ENCODE data around the gene ELMOD3.
"Not testable (repeated sequence)": the region's sequence is repeated elsewhere in the genome, so short reads cannot be mapped to it uniquely, and the experiment has no call there.

ELMOD3 gene

GRCh38 chr2:85380048-85380447, 25.5 kb downstream of the ELMOD3 start:
- DNase-seq (ENCODE audit: low spot score) = no peak
- no peak overlapping the region for H3K27ac ChIP-seq
- TF ChIP-seq CTCF (IDR thresholded peaks at IDR 0.05) = no peak
- H3K4me3 ChIP-seq = no peak overlapping the region

DNA sequence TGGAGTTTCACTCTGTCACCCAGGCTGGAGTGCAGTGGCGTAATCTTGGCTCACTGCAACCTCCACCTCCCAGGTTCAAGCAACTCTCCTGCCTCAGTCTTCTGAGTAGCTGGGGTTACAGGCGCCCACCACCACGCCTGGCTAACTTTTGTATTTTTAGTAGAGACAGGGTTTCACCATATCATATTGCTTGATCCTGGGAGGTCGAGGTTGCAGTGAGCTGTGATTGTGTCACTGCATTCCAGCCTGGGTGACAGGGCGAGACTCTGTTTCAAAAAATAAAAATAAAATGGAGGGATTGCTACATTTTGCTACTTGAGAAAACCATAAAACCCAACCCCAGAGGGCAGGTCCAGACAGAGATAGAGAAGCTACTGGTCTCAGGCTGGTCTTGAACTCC, 28.6 kb downstream of the ELMOD3 start:
- not testable (repeated sequence) for DNase-seq (ENCODE audit: low spot score); H3K4me3 ChIP-seq; H3K27ac ChIP-seq

- DNase-seq (ENCODE audit: low spot score) = no peak
- no peak overlapping the region for H3K27ac ChIP-seq
- H3K4me3 ChIP-seq = no peak overlapping the region
- no peak for TF ChIP-seq CTCF (IDR thresholded peaks at IDR 0.05)
Measured at GRCh38 chr2:85383850-85384249, 29.3 kb downstream of the ELMOD3 start.

GRCh38 chr2:85385746-85386145, 31.2 kb downstream of the ELMOD3 start:
- no peak overlapping the region for H3K4me3 ChIP-seq
- no peak for DNase-seq (ENCODE audit: low spot score)
- no peak overlapping the region for H3K27ac ChIP-seq
- TF ChIP-seq CTCF (IDR thresholded peaks at IDR 0.05) = no peak

DNA sequence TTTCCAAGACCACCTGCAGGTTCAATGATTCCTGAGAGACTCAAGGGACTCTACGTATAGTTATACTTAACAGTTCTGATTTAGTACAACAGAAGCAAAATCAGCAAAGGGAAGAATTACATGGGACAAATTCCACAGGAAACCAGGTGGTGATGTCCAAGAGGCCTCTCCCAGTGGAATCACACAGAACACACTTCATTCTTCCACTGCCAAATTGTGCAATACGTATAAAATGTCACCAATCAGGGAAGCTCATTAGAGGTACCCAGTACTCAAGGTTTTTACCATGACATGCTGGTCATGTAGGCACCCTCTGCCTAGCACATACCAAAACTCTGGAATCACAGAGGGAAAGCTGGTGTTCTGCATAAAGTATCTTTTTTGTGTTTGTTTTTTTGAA, 33.2 kb downstream of the ELMOD3 start:
- DNase-seq (ENCODE audit: low spot score) = no peak
- TF ChIP-seq CTCF (IDR thresholded peaks at IDR 0.05) = no peak
- H3K27ac ChIP-seq = no peak overlapping the region
- H3K4me3 ChIP-seq = no peak overlapping the region

GRCh38 chr2:85388878-85389538, 34.4 kb downstream of the ELMOD3 start:
- H3K4me3 ChIP-seq = no peak overlapping the region
- H3K27ac ChIP-seq = no peak overlapping the region
- DNase-seq (ENCODE audit: low spot score) = peak; percentile 56
- TF ChIP-seq CTCF (IDR thresholded peaks at IDR 0.05) = no peak

DNA sequence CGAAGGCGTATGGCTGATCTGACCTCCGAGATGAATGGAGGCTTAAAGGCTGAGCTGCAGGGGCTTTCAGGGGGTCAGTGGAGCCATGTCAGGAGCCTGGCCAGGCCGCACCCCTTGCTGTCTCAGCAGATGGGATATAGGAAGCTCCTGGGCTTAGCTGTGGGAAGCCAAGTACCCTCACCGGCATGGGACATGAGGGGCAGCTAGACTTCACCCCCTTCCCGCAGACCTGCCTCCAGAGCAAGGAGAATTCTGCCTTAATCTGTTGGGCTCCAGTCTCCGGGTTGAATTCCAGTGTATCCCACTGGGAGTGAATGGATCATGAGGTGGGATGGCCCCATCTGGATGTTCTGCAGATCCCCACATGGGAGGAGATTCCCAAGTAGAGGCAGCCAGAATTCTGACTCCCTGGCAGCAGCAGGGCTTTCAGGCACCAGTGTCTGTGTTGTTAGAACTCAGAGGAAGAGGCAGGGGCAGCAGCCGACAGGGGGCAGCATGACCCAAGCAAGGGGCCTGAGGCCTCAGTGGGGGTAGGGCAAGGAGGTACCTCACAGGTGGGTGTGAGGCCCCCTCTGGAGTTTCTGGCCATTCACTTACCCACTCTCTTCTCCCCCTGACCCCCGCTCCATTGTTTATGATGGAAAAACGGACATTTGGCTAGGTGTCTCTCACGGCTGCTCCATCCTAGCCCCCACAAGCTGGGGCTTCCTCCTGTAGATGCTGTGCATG, 36.5 kb downstream of the ELMOD3 start:
- H3K27ac ChIP-seq = no peak overlapping the region
- peak; percentile 24 for TF ChIP-seq CTCF (IDR thresholded peaks at IDR 0.05)
- H3K4me3 ChIP-seq = no peak overlapping the region
- DNase-seq (ENCODE audit: low spot score) = peak; percentile 67
